Stomach (tissue), 4 donors: ENCODE results near the gene GREM2.

Source experiments
- CTCF ChIP-seq, 7 experiments: fragments of 450-650 bp in 4 of 7; fragments of 200-600 bp in 3 of 7; sonication (generic) in 3 of 7; IDR thresholded peaks; one replicate each; pipeline ENCODE4 v1.5.1; 2016 to 2019; ENCODE audit warnings: antibody characterized with exemption in 7 of 7, control low read depth in 2 of 7, mild to moderate bottlenecking in 1 of 7
- EP300 ChIP-seq: sonication (generic); formaldehyde crosslinking; IDR thresholded peaks from one replicate; pipeline ENCODE4 v1.6.1; 2017; ENCODE audit warnings: antibody characterized with exemption
- POLR2A ChIP-seq, 4 donors: fragments of 450-650 bp; IDR thresholded peaks; one replicate each; pipeline ENCODE4 v1.6.1; 2016; ENCODE audit warnings: antibody characterized with exemption in 4 of 4, control low read depth in 2 of 4, mild to moderate bottlenecking in 1 of 4, moderate library complexity in 1 of 4
- POLR2AphosphoS5 ChIP-seq, 3 donors: sonication (generic); formaldehyde crosslinking; IDR thresholded peaks; one replicate each; pipeline ENCODE4 v1.6.1; 2016; ENCODE audit warnings: antibody characterized with exemption in 3 of 3

GRCh38 chr1:240528591-240528990 is 83.4 kb downstream of the GREM2 start:
- TF ChIP-seq CTCF (IDR thresholded peaks at IDR 0.05) (no peak), POLR2A (IDR thresholded peaks at IDR 0.05) (no peak), EP300 (no peak), POLR2AphosphoS5 (IDR thresholded peaks at IDR 0.05) (no peak)
